B cell (primary cell): Measurements from ENCODE around the gene CELF6. TPM values are rescaled to one million over a fixed set of nuclear protein-coding genes. Genes with fewer than 3 reads are reported as not detected.

ENCODE experiments used
- ATAC-seq: fragments of 200-7000 bp; cut with Tn5 transposase; one replicate; pipeline ENCODE4 v1.10.0; 2021; ENCODE audit warnings: low read depth, mild to moderate bottlenecking, moderate number of reproducible peaks, moderate library complexity
- CTCF ChIA-PET: fragments of 350-600 bp; sonication (Branson Sonifier 250); formaldehyde crosslinking; loops from one replicate; lab custom pipeline; 2021; ENCODE audit warnings: antibody characterized with exemption, inconsistent platforms; lab: Charles Lee
- POLR2A ChIA-PET: fragments of 350-600 bp; sonication (Branson Sonifier 250); formaldehyde crosslinking; loops from one replicate; lab custom pipeline; 2021; ENCODE audit warnings: antibody characterized with exemption; lab: Charles Lee
- DNase-seq: peaks from one replicate; pipeline ENCODE4 v3.0.0; 2013
- H2AFZ ChIP-seq: 2 replicates; pipeline ENCODE4 v1.6.1; 2012; ENCODE audit warnings: mild to moderate bottlenecking, low read depth, low read length; ENCODE audit not compliant: insufficient read depth, poor library complexity, severe bottlenecking
- H3K27ac ChIP-seq, 2 donors: 1 replicate in 1 of 2; 2 replicates in 1 of 2; pipeline ENCODE4 v1.5.1; 2012 to 2013; ENCODE audit warnings: low read length in 2 of 2, mild to moderate bottlenecking in 2 of 2, moderate library complexity in 1 of 2
- H3K27me3 ChIP-seq, 4 experiments: fragments of 200-600 bp in 1 of 4; sonication (generic) in 1 of 4; replicated peaks in 1 of 4; 1 replicate in 2 of 4; 2 replicates in 2 of 4; pipeline versions ENCODE4 v1.6.1 to v1.7.0; 2013 to 2016; ENCODE audit warnings: low read length in 3 of 4, mild to moderate bottlenecking in 2 of 4, mixed read lengths in 1 of 4, moderate library complexity in 1 of 4; ENCODE audit not compliant: insufficient read depth in 4 of 4, control insufficient read depth in 3 of 4; ENCODE audit errors: control extremely low read depth in 1 of 4
- H3K36me3 ChIP-seq, 2 experiments: replicated peaks in 1 of 2; 1 replicate in 1 of 2; 2 replicates in 1 of 2; pipeline versions ENCODE4 v1.6.1 to v1.7.1; 2013; ENCODE audit warnings: low read length in 1 of 2; ENCODE audit not compliant: insufficient read depth in 2 of 2, control insufficient read depth in 1 of 2; ENCODE audit errors: control extremely low read depth in 1 of 2, extremely low read depth in 1 of 2
- H3K4me1 ChIP-seq, 2 donors: fragments of 200-600 bp in 1 of 2; sonication (generic) in 1 of 2; 1 replicate in 1 of 2; 2 replicates in 1 of 2; pipeline versions ENCODE4 v1.5.1 to v1.6.1; 2013 to 2017; ENCODE audit warnings: low read length in 2 of 2; ENCODE audit not compliant: control insufficient read depth in 2 of 2, insufficient read depth in 2 of 2
- H3K4me2 ChIP-seq: replicated peaks from 2 replicates; pipeline ENCODE3; 2012; ENCODE audit warnings: mild to moderate bottlenecking, low read depth, low read length; ENCODE audit not compliant: poor library complexity, severe bottlenecking
- H3K4me3 ChIP-seq, 5 experiments: fragments of 200-600 bp in 1 of 5; sonication (generic) in 1 of 5; 1 replicate in 3 of 5; 2 replicates in 2 of 5; pipeline versions ENCODE4 v1.5.1 to v1.7.0; 2011 to 2016; ENCODE audit warnings: low read length in 4 of 5, mild to moderate bottlenecking in 4 of 5, low read depth in 2 of 5, control low read depth in 1 of 5, moderate library complexity in 1 of 5; ENCODE audit not compliant: insufficient read depth in 1 of 5; ENCODE audit errors: control extremely low read depth in 1 of 5, extremely low read depth in 1 of 5
- H3K79me2 ChIP-seq: fragments of 200-600 bp; sonication (generic); one replicate; pipeline ENCODE4 v1.6.0; 2016; ENCODE audit warnings: low read length; ENCODE audit not compliant: control insufficient read depth, insufficient read depth
- H3K9ac ChIP-seq: fragments of 200-600 bp; sonication (generic); 2 replicates; pipeline ENCODE4 v1.6.1; 2017; ENCODE audit warnings: mild to moderate bottlenecking, low read length, moderate library complexity
- H3K9me3 ChIP-seq, 3 donors: one replicate each; pipeline versions ENCODE4 v1.6.1 to v1.7.1; 2013; ENCODE audit warnings: low read length in 2 of 3; ENCODE audit not compliant: control insufficient read depth in 2 of 3, insufficient read depth in 1 of 3; ENCODE audit errors: control extremely low read depth in 1 of 3
- H4K20me1 ChIP-seq: 2 replicates; pipeline ENCODE4 v1.6.0; 2012; ENCODE audit warnings: mild to moderate bottlenecking, low read length; ENCODE audit not compliant: insufficient read depth, control insufficient read depth, poor library complexity, severe bottlenecking
- H3K27ac Mint-ChIP-seq: one replicate; pipeline ENCODE4 v1.8.0; 2021; ENCODE audit warnings: mixed read lengths
- H3K27me3 Mint-ChIP-seq: one replicate; pipeline ENCODE4 v1.8.0; 2021; ENCODE audit warnings: mixed read lengths
- H3K4me1 Mint-ChIP-seq: one replicate; pipeline ENCODE4 v1.8.0; 2021; ENCODE audit warnings: mixed read lengths
- H3K4me3 Mint-ChIP-seq: one replicate; pipeline ENCODE4 v1.8.0; 2021; ENCODE audit warnings: mixed read lengths
- H3K9me3 Mint-ChIP-seq: one replicate; pipeline ENCODE4 v1.8.0; 2022; ENCODE audit warnings: mixed read lengths; ENCODE audit not compliant: insufficient read depth
- EZH2 ChIP-seq: IDR thresholded peaks from 2 replicates; pipeline ENCODE4 v1.6.1; 2012; ENCODE audit warnings: borderline replicate concordance, low read depth, mild to moderate bottlenecking, moderate library complexity, low read length; ENCODE audit not compliant: insufficient read depth, poor library complexity, severe bottlenecking
- WGBS: methylation state at CpG from one replicate; pipeline ENCODE4 v1.1.5; 2013; ENCODE audit warnings: missing lambda C conversion rate; ENCODE audit not compliant: insufficient coverage; 5-methylcytosine and 5-hydroxymethylcytosine counted together
- intact Hi-C: fragments of 100-400 bp; cut with micrococcal nuclease; formaldehyde crosslinking; loops from one replicate; pipeline ENCODE4 v1.10.0; 2022
- polyA plus RNA-seq: library from polyadenylated mRNA; depleted of rRNA; stranded (reverse); fragments of >200 nt; gene quantifications from 2 replicates; pipeline ENCODE4 v1.2.3, GENCODE V29; 2012
- total RNA-seq, 2 donors: library from RNA; stranded (reverse); fragments of 120-200 nt in 1 of 2; gene quantifications; 1 replicate in 1 of 2; 2 replicates in 1 of 2; pipeline versions ENCODE4 v1.2.3 to v1.2.4, GENCODE V29; 2013 to 2022
- TF ChIP-seq, protein P1 (sequence below): fragments of 200-600 bp; IDR thresholded peaks from one replicate; pipeline ENCODE4 v1.8.0; 2022; ENCODE audit warnings: antibody characterized with exemption, mild to moderate bottlenecking

Gene CELF6
- total and polyA plus RNA-seq, 2 donors (not counting 1 experiment from before 2014, with no cell fraction given), result 5.3 to 8.5 TPM

DNA sequence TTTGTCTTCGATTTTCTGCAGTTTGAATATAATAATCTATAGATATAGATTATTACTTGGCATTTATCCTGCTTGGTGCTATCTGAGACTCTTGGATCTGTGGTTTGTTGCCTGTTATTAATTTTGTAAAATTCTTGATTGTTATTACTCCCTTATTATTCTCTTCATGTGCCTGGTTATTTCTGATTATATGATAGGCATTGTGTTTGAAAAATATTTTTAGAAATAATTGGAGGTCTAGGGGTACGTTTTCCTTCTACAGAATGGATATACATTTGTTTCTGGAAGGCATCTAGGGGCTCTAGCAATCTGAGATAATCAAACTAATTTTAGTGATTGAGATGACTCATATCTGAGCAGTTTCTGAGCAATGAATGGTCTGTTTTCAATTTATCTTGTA lies 14.9 kb upstream of the CELF6 start:
- Histone ChIP-seq H4K20me1 (no peaks in the 10 kb centered on the region), H3K9ac (no peak overlapping the region), H3K36me3 (peaks cover 1 to 10% of the 10 kb centered on the region in 2 experiments), H3K79me2 (no peaks in the 10 kb centered on the region), H3K4me3 (no peak overlapping the region), H3K9me3 (no peaks in the 10 kb centered on the region), H3K4me2 (no peak overlapping the region), H3K27ac (no peak overlapping the region), H3K4me1 (no peaks in the 10 kb centered on the region), H2AFZ (no peak overlapping the region), H3K27me3 (no peaks in the 10 kb centered on the region)
- no peak for DNase-seq
- TF ChIP-seq EZH2, result no peak
- TF ChIP-seq, protein P1, sequence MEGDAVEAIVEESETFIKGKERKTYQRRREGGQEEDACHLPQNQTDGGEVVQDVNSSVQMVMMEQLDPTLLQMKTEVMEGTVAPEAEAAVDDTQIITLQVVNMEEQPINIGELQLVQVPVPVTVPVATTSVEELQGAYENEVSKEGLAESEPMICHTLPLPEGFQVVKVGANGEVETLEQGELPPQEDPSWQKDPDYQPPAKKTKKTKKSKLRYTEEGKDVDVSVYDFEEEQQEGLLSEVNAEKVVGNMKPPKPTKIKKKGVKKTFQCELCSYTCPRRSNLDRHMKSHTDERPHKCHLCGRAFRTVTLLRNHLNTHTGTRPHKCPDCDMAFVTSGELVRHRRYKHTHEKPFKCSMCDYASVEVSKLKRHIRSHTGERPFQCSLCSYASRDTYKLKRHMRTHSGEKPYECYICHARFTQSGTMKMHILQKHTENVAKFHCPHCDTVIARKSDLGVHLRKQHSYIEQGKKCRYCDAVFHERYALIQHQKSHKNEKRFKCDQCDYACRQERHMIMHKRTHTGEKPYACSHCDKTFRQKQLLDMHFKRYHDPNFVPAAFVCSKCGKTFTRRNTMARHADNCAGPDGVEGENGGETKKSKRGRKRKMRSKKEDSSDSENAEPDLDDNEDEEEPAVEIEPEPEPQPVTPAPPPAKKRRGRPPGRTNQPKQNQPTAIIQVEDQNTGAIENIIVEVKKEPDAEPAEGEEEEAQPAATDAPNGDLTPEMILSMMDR, result no peak
- no peaks in the 10 kb centered on the region for H3K27me3 Mint-ChIP-seq
- no peaks in the 10 kb centered on the region for H3K9me3 Mint-ChIP-seq
- 100% methylated on average over 1 of the region's 2 CpGs for WGBS
- ATAC-seq, result no peak
- ChIA-PET CTCF (no interaction called here), POLR2A (no interaction called here)
- intact Hi-C loops, result no loop called here
- no peak overlapping the region for H3K27ac Mint-ChIP-seq
- no peaks in the 10 kb centered on the region for H3K4me1 Mint-ChIP-seq
- H3K4me3 Mint-ChIP-seq, result no peak overlapping the region

DNA sequence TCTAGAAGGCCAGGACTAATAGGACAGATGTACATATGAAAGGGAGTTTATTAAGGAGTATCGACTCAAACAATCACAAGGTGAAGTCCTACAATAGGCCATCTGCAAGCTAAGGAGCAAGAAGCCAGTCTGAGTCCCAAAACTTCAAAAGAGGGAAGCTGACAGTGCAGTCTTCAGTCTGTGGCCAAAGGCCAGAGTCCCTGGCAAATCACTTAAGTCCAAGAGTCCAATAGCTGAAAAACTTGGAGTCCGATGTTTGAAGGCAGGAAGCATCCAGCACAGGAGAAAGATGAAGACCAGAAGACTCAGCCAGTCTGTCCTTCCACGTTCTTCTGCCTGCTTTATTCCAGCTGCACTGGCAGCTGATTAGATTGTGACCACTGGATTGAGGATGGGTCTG lies 11.1 kb upstream of the CELF6 start:
- Histone ChIP-seq H3K9me3 (no peaks in the 10 kb centered on the region), H3K79me2 (no peaks in the 10 kb centered on the region), H3K27me3 (no peaks in the 10 kb centered on the region), H3K4me1 (no peaks in the 10 kb centered on the region), H3K9ac (no peak overlapping the region), H3K36me3 (peaks cover 0 to 8% of the 10 kb centered on the region in 2 experiments), H4K20me1 (no peaks in the 10 kb centered on the region), H3K27ac (no peak overlapping the region), H3K4me3 (no peak overlapping the region), H3K4me2 (no peak overlapping the region), H2AFZ (no peak overlapping the region)
- CTCF ChIA-PET, result interaction anchor here (0.5 to 3.5 kb wide), 3 partner anchors 18 to 341 kb away, joined by 3 to 11 read pairs (median 4); no protein-coding TSS in a partner anchor
- Mint-ChIP-seq H3K9me3 (no peaks in the 10 kb centered on the region), H3K4me1 (no peaks in the 10 kb centered on the region), H3K27ac (no peak overlapping the region), H3K27me3 (no peaks in the 10 kb centered on the region), H3K4me3 (no peak overlapping the region)
- WGBS, result 100% methylated on average over 3 of the region's 3 CpGs
- ATAC-seq, result no peak
- POLR2A ChIA-PET, result no interaction called here
- no peak for TF ChIP-seq EZH2
- intact Hi-C loops, result no loop called here
- no peak for DNase-seq
